KOPT-K1 (cell line): ENCODE data around the gene NWD2.

Experiments used
- H3K27ac ChIP-seq: fragments of 200-600 bp; sonication (generic); 2 replicates; pipeline ENCODE4 v1.5.1; 2016; ENCODE audit warnings: antibody characterized with exemption, mild to moderate bottlenecking, low read depth, low read length; ENCODE audit not compliant: poor library complexity, severe bottlenecking
- H3K36me3 ChIP-seq: fragments of 200-600 bp; sonication (generic); 2 replicates; pipeline ENCODE4 v1.5.1; 2017; ENCODE audit warnings: antibody characterized with exemption, mild to moderate bottlenecking, low read length, moderate library complexity; ENCODE audit not compliant: insufficient read depth
- H3K9me3 ChIP-seq: fragments of 200-600 bp; sonication (generic); 2 replicates; pipeline ENCODE4 v1.5.1; 2017; ENCODE audit warnings: antibody characterized with exemption, low read length, mild to moderate bottlenecking; ENCODE audit not compliant: insufficient read depth, poor library complexity, severe bottlenecking

Gene NWD2

DNA sequence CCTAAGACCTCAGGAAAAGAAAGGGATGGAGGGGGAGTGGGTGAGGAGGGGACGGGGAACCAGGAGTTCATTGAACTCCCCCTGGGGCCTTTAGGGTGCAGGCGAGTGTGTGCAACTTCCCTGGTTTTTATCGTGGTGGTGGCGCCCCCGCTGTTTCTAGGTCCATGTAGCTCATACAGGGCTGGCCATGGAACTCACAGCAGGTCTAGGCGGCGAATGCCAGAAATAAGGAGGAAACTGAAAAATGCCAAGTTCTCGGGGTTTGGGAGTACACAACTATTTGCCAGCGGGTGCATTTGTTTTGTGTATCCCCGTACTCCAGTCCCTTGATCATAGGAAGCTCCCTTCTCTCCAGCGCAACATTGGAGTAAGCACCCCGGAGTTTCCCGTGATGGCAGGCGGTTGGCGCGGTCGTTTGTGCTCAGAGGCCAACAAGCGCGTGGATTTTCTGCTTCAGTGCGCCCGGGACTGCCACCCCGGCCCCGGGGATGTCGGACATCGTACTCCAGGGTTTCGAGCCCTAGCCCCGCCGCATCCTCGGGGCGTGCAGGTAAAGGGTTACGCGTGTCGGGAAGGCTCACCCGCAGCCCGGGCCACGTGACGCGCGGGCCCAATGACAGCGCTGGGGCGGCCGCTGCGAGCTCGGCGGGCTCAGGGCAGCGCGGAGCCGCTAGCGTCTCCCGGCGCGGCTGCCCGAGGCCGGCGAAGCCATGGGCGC is 208.9 kb downstream of the NWD2 start:
- H3K27ac ChIP-seq = no peak overlapping the region
- H3K36me3 ChIP-seq = no peaks in the 10 kb centered on the region
- H3K9me3 ChIP-seq = no peaks in the 10 kb centered on the region

DNA sequence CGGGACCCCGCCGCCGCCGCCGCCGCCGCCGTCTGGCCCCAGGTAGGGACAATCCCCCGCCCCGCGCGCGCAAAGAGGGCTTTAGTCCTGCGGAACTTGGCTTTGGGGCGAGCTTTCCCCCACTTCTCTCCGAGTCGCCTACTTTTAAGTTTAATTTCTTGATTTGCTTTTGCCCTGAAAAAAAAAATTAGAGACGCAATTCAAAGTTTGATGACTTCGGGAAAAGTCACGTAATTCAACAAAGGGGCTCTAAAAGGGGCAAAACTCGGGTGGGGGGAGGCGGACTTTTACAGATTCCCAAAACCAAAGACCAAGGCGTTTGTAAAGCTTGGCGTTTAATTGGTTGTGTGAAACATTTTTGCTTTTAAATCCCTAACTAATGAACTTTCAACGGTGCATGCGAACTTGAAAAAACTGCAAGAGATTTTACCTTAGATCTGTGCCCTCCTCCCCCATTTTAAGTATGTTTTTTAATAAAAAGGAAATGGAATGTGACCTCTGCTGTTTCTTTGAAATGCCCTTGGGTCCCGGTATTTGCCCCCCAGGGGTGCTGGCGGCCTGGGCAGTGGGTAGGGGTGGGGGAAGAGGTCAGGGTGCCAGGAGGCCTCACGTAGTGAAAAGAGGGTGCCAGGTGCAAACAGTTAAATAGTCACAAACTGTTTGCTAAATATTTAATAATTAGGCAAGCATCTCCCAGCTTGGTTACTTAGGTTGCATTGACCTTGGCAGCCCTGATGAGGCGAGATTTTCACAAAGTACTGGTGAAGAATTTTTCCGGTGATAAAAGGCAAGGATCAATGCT is 209.7 kb downstream of the NWD2 start:
- H3K9me3 ChIP-seq = no peaks in the 10 kb centered on the region
- no peak overlapping the region for H3K27ac ChIP-seq
- H3K36me3 ChIP-seq = no peaks in the 10 kb centered on the region

DNA sequence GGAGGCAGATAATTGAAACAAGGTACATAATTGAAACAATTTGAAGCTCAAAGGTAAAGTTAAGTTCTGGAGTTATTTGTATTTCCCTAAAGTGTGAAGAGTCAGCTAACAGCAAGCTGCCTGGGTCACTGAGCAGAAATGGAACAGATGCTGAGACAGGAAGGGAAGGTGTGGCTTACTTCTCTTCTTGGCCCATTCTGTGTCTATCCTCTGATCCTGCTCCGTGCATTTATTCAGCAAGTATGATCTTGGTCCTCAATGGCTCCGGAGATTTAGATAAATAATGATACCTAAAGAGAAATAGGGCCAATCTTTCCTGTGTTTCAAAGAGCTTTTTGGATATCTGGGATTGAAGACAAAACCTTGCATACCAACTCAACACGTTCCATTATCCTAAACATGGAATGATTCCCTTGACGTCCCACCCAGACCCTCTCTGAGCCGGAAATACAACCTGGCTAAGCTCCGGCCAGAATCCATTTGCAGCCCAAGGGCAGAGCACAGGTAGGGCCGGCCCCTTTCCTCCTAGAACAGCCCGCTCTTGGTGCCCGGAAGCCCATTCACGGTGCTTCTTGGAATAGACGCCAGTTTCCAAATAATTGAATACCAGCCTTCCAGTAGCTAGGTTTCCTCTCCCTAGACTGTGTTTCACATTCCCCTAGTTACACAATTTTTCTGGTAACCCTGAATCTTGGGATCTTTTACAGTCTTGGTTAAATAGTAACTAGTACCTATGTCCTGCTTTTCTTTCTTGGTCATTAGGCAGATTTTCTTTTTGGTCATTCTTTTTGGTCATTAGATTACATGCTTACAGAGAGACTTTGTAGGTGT is 211.0 kb downstream of the NWD2 start:
- Histone ChIP-seq H3K9me3 (no peaks in the 10 kb centered on the region), H3K27ac (no peak overlapping the region), H3K36me3 (no peaks in the 10 kb centered on the region)

DNA sequence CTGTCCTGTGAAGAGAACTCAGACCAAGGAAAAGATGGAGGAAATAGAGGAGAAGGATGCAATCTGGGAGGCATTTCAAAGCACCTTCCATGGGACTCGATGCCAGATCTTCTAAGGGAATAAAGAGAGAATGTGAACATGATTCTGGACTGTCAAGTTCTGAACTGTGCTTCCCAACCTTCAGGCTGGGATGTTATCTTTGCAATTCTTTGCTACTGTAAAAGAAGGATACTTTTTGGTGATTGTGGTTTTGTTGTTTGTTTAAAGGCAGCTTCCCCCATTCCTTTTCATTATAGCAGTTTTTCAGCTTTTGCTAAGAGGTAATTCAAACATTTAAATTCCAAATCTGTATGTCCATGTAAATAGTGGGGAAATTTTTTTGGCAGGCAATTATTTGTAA is 217.3 kb downstream of the NWD2 start:
- Histone ChIP-seq H3K27ac (no peak overlapping the region), H3K36me3 (no peaks in the 10 kb centered on the region), H3K9me3 (no peaks in the 10 kb centered on the region)

DNA sequence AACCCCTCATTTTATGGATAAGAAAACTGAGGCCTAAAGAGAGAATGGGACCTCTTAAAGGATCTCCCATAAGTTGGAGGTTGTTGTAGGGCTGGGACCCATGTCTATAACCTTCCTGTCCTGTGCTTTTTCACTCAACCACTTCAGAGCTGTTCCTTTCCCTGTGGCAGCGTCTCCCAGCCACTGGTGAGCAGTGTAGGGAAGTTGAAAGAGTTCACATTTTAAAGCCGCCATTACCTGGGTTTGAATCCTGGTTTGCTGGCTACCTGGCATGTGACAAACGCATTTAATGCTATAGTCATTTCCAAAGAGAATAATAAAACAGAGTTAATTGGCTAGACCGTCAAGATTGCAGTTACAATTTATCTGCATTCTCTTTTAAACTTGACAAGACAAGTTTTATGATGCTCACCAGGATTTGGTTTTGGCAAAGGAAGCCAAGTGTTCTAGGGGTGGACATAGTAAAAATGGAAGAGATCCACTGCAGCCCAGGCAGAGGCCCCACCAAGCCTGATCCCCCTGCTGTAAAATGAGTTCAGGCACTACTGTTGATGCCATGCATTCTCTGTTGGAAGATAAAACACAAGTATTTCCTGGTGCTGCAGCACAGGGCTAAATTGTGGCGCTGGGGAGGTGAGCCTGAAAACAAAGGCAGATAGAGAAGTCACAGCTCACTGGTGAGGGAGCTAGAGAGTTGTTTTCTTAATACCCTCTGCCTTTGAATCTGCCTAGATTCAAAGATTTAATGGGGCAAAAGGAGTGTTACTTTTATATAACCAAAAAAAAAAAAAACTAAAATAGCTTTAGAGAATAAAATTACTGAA is 218.7 kb downstream of the NWD2 start:
- Histone ChIP-seq H3K36me3 (no peaks in the 10 kb centered on the region), H3K9me3 (no peaks in the 10 kb centered on the region), H3K27ac (no peak overlapping the region)

DNA sequence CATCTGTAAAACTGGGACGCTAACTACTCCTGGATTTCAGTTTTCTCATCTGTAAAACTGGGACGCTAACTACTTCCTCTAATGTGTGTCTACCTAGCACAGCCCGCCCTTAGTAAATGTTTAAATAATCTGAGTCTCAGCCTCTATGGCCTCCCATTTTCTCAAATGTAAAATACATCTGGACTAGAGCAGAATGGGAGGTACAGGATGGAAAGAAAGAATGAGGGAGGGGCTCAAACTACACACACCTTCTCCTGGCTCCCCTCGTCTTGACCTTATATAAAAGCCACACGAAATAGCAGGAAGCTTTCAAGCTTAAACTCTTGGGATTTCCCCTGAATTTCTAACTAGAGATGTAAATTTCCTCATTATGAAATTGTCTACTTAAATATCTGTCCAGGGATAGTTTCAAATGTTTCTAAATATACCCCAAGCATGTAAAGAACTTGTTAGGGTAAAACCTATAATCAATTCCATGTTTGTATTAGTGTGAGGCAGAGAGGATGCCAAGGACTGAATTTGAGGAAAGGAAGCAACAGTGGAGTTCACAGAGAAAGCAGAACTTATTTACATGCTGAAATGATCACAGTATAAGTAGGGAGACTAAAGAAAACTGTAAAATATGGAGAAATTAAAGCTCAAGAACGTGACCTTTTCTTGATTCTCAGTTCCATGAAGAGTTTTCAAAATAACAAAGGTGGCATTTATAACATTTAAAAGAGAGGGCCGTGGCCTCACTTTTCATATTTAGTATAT is 220.0 kb downstream of the NWD2 start:
- Histone ChIP-seq H3K36me3 (no peaks in the 10 kb centered on the region), H3K9me3 (no peaks in the 10 kb centered on the region), H3K27ac (no peak overlapping the region)

DNA sequence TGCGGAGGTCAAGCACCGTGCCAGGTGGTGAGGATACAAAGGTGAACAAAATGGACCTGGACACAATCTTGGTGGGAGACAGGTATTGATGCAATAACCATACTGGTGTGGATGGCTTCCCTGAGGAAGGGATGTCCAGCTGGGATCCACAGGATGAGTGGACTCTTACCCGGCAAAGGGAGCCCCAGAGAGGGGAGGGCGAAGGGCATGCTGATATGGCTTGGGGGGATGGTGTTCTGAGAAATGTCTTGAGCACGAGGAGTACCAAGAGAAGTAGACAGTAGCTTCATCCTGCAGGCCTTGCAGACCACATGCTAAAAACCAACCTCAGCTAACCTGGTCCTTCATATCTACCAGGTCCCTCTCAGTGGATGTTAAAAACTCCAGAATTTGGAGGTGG is 220.8 kb downstream of the NWD2 start:
- no peaks in the 10 kb centered on the region for H3K9me3 ChIP-seq
- no peaks in the 10 kb centered on the region for H3K36me3 ChIP-seq
- no peak overlapping the region for H3K27ac ChIP-seq

DNA sequence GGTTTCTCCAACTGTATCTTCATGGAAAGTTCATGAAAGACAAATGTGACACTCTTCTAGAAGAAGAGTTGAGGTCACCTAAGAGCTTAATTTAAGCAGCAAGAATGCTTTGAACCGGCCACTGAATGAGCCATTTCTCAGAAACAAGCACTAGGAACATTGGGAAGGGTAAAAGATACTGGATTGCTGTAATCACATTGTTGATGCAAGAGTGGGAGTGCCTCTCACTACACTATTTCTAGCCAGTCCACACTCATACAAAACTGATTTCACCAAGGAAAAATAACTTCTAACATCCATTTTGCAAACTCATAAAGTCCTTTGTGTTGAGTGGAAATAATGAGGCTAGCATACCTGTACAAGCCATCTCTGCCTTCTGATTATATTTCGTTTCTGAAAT is 221.3 kb downstream of the NWD2 start:
- H3K9me3 ChIP-seq = no peaks in the 10 kb centered on the region
- H3K27ac ChIP-seq = no peak overlapping the region
- no peaks in the 10 kb centered on the region for H3K36me3 ChIP-seq

DNA sequence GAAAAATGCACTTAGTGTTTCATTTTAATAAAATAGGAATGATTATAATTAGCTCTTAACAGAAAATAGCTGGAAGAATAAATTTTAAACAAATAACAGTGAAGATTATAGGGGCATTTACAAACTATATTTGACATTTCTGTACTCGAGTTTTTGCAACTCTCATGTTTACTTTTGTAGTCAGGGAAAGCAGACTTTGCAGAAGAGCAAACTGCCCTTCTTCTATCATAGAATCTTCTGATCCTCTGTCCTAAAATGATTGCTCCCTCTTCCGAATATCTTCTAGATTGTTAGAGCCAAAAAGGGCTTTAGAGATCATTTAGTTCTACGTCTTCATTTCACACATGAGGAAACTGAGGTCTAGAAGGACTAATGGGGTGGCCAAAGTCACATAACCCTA is 222.7 kb downstream of the NWD2 start:
- Histone ChIP-seq H3K27ac (no peak overlapping the region), H3K36me3 (no peaks in the 10 kb centered on the region), H3K9me3 (no peaks in the 10 kb centered on the region)

DNA sequence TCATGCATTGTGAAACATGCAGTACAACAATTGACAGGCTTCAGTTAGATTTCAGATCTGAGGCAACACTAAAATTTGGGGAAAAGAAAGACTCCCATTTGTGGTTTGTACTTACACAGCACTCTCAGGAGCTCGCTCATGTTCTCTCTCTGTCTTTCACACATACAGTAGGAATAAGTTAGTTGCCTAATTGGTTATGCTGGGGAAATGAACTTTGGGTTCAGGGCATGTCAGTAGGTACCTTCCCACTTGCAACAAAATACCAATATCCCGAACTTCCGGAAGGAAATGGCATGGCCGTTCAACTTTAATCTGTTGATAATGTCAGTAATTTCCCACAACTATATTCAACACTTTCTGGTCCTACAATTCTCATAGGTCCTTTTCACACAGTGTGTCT is 223.3 kb downstream of the NWD2 start:
- H3K9me3 ChIP-seq = no peaks in the 10 kb centered on the region
- no peaks in the 10 kb centered on the region for H3K36me3 ChIP-seq
- H3K27ac ChIP-seq = no peak overlapping the region

DNA sequence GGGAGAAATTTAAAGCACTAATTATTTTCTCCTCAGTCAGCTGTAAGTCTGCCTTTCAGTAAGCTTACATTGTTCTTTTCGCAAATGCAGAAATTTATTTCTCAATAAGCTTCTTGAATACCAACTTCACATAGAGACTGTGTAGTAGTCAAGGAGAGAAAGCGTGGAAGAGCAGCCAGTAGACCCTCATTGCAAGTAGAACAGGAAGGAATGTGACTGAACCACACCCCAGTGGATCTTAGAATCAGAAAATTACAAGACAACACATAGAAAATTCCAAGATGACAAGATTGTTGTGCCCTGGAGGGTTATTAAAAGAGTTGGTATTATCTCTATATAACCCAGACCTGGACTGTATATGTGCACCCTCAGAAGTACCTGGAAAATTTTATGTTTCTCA is 224.7 kb downstream of the NWD2 start:
- Histone ChIP-seq H3K36me3 (no peaks in the 10 kb centered on the region), H3K27ac (no peak overlapping the region)

DNA sequence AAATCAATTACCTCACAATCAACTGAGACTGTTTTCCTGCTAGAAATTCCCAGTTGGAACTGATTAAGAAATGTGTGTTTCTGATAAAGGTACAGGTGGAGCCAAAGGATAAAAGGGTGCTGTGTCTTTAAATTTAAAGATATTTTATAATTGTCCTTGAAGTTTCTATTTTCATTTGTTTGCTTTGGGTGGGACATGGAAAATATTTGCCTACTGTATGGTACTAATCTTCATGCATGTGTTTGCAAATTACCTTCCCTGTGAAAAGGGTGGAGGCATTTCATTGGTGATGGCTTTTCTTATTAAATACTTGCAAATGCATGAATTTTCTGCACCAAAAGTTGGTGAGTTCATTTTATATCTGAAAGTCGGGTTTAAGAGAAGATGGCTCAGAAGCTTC is 225.7 kb downstream of the NWD2 start:
- H3K36me3 ChIP-seq = no peaks in the 10 kb centered on the region
- H3K9me3 ChIP-seq = no peaks in the 10 kb centered on the region
- H3K27ac ChIP-seq = no peak overlapping the region

More for the DNA sequence above, 224.7 kb downstream of the NWD2 start:
- no peaks in the 10 kb centered on the region for H3K9me3 ChIP-seq

DNA sequence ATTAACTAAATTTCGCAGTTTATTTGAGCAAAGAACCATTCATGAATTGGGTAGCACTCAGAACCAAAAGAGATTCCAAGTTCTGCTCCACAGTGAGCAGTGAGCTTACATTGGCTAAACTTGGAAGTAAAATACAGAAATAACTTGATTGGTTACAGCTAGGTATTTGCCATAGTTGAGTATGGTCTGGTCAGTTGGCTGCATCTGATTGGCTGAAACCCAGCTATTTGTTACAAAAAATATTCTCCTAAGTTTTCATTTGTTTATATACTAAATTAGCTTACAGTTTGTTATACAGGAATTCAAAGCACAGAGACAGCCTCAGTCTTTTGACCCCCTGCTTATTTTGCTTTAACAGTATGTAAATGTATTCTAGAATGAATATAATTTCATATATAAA is 226.6 kb downstream of the NWD2 start:
- Histone ChIP-seq H3K9me3 (no peaks in the 10 kb centered on the region), H3K27ac (no peak overlapping the region), H3K36me3 (no peaks in the 10 kb centered on the region)

DNA sequence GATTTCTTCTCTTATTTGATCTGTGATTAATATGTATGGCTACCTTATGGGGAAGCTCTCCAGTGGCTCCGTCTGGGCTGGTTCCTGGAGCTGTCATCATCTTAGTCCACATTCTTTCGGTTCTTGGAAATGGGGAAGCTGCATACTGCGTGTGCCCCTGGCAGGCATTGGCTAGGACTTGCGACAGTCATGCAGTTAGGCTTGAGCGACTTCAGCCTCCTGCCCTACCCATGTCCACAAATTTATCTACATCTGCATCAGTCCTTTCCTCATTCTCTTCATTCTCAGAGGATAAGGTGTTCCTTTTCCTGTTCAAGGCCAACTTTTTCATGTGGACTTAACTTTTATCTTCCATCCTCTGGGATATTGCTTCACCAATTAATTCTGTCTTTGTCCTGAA is 227.4 kb downstream of the NWD2 start:
- Histone ChIP-seq H3K9me3 (no peaks in the 10 kb centered on the region), H3K36me3 (no peaks in the 10 kb centered on the region), H3K27ac (no peak overlapping the region)
